Tibial nerve (tissue), 4 donors: ENCODE data around the gene FGF6. TPM values are rescaled to one million over a fixed set of nuclear protein-coding genes. Genes with fewer than 3 reads are reported as not detected.

Source experiments
- DNase-seq, 2 donors: peaks; one replicate each; pipeline ENCODE4 v3.0.0-alpha.2; 2019; ENCODE audit warnings: low spot score in 2 of 2
- H3K27ac ChIP-seq, 4 donors: fragments of 200-600 bp; sonication (generic) in 3 of 4; one replicate each; pipeline ENCODE4 v1.5.1; 2017 to 2019; ENCODE audit warnings: mild to moderate bottlenecking in 1 of 4
- H3K27me3 ChIP-seq, 2 donors: fragments of 200-600 bp; sonication (generic) in 1 of 2; one replicate each; pipeline versions ENCODE4 v1.5.1 to v1.6.0; 2017 to 2019
- H3K36me3 ChIP-seq, 3 donors: fragments of 200-600 bp; sonication (generic); one replicate each; pipeline ENCODE4 v1.5.1; 2018 to 2019
- H3K4me1 ChIP-seq, 4 donors: fragments of 200-600 bp; sonication (generic) in 3 of 4; one replicate each; pipeline ENCODE4 v1.5.1; 2017 to 2019
- H3K4me3 ChIP-seq, 4 donors: fragments of 200-600 bp; sonication (generic) in 3 of 4; one replicate each; pipeline ENCODE4 v1.5.1; 2017 to 2019; ENCODE audit warnings: mild to moderate bottlenecking in 1 of 4, moderate library complexity in 1 of 4
- H3K9me3 ChIP-seq, 4 donors: fragments of 200-600 bp; sonication (generic) in 3 of 4; one replicate each; pipeline ENCODE4 v1.5.1; 2017 to 2019
- EP300 ChIP-seq, 2 donors: sonication (generic); formaldehyde crosslinking; IDR thresholded peaks; one replicate each; pipeline ENCODE4 v1.6.1; 2017; ENCODE audit warnings: antibody characterized with exemption in 2 of 2, mild to moderate bottlenecking in 1 of 2
- POLR2A ChIP-seq, 2 donors: fragments of 450-650 bp; IDR thresholded peaks; one replicate each; pipeline ENCODE4 v1.6.1; 2017; ENCODE audit warnings: antibody characterized with exemption in 2 of 2, mild to moderate bottlenecking in 2 of 2, moderate library complexity in 2 of 2
- WGBS, 2 donors: methylation state at CpG; one replicate each; pipeline ENCODE4 v1.1.5; 2018; 5-methylcytosine and 5-hydroxymethylcytosine counted together
- total RNA-seq, 4 donors: library from RNA; depleted of rRNA; stranded (reverse); fragments of >200 nt; gene quantifications; one replicate each; pipeline ENCODE4 v1.1.0, GENCODE V29; 2016
- TF ChIP-seq, protein P1 (sequence below), 5 experiments: fragments of 200-600 bp in 3 of 5; fragments of 450-650 bp in 2 of 5; sonication (generic) in 3 of 5; IDR thresholded peaks; one replicate each; pipeline ENCODE4 v1.5.1; 2016 to 2019; ENCODE audit warnings: antibody characterized with exemption in 5 of 5, mild to moderate bottlenecking in 3 of 5, moderate library complexity in 2 of 5

Gene FGF6
- total RNA-seq, 4 donors from 2014 or later: not detected

DNA sequence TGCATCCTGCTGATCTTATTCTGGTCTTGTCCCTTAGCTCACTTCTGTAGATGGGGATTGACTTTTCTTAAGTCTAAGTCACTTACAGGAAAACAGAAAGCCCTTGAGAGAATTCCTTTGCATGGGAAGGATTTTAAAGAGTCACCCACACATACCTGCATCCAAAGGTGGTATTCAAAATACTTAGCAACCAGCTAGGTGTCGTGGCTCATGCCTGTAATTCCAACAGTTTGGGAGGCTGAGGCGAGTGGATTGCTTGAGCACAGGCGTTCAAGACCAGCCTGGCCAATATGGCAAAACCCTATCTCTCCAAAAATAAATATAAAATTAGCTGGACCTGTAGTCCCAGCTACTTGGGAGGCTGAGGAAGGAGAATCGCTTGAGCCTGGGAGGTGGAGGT, 14.2 kb downstream of the FGF6 start:
- no peaks in the 10 kb centered on the region for H3K9me3 ChIP-seq
- no peaks in the 10 kb centered on the region for H3K36me3 ChIP-seq
- no peaks in the 10 kb centered on the region for H3K27me3 ChIP-seq
- H3K4me3 ChIP-seq: no peak overlapping the region
- DNase-seq: no peak
- H3K27ac ChIP-seq: no peak overlapping the region
- no peaks in the 10 kb centered on the region for H3K4me1 ChIP-seq
- TF ChIP-seq POLR2A (IDR thresholded peaks at IDR 0.05): no peak
- TF ChIP-seq, protein P1, sequence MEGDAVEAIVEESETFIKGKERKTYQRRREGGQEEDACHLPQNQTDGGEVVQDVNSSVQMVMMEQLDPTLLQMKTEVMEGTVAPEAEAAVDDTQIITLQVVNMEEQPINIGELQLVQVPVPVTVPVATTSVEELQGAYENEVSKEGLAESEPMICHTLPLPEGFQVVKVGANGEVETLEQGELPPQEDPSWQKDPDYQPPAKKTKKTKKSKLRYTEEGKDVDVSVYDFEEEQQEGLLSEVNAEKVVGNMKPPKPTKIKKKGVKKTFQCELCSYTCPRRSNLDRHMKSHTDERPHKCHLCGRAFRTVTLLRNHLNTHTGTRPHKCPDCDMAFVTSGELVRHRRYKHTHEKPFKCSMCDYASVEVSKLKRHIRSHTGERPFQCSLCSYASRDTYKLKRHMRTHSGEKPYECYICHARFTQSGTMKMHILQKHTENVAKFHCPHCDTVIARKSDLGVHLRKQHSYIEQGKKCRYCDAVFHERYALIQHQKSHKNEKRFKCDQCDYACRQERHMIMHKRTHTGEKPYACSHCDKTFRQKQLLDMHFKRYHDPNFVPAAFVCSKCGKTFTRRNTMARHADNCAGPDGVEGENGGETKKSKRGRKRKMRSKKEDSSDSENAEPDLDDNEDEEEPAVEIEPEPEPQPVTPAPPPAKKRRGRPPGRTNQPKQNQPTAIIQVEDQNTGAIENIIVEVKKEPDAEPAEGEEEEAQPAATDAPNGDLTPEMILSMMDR (IDR thresholded peaks at IDR 0.05): no peak
- no peak for TF ChIP-seq EP300 (IDR thresholded peaks at IDR 0.05)
- WGBS, 2 donors: 84 to 87% methylated on average over 4 of the region's 4 CpGs

DNA sequence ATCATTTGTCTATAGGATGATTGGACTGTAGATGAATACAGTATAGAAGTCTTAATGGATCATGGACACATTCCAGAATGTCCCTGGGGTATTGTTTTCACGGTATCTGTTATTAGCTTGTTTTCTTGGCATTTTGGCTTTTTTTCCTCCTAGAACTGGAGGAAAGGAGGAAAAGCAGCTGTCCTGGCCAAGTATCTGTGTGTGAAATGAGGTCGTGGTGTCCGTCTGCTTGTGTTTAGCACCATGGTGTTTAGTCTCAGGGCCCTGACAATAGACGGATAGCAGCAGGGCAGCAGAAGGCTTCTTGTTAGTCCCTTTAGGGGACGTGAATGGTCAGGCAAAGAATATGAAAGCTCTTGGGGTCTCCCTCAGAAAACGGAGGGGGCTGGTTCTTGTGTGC, 21.2 kb downstream of the FGF6 start:
- Histone ChIP-seq H3K4me3 (no peak overlapping the region), H3K36me3 (no peaks in the 10 kb centered on the region), H3K27me3 (no peaks in the 10 kb centered on the region), H3K4me1 (no peaks in the 10 kb centered on the region), H3K9me3 (no peaks in the 10 kb centered on the region), H3K27ac (no peak overlapping the region)
- WGBS, 2 donors: 39 to 49% methylated on average over 6 of the region's 6 CpGs
- TF ChIP-seq EP300 (IDR thresholded peaks at IDR 0.05) (no peak), POLR2A (IDR thresholded peaks at IDR 0.05) (no peak)
- TF ChIP-seq, protein P1 (IDR thresholded peaks at IDR 0.05): no peak
- no peak for DNase-seq

DNA sequence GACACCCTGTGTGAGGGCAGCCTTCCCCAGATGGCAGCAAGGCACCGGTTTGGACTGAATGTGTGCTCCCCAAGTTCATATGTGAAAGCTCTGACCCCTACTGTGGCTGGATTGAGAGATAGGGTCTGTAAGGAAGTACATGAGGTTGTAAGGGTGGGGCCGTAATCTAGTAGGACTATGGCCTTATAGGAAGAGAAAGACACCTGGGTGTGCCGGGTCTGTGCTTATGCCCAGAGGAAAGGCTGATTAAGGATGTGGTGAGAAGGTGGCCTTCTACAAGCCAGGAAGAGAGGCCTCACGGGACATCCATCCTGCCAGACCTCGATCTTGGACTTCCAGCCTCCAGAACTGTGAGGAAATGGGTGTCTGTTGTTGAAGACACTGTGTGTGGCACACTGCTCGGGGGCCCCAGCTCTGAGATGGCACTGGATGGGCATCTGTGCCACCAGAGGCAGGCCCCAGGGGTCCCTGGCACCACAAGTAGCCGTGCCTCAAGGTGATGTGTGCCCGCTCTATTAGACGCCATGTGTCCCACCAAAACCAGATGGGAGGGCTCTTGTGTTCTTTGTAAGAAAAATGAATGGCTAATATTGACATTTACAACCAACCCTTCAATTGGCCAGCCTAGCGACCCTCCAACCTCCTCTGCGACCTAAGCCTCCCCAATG, 22.0 kb downstream of the FGF6 start:
- no peaks in the 10 kb centered on the region for H3K4me1 ChIP-seq
- H3K9me3 ChIP-seq: no peaks in the 10 kb centered on the region
- no peak overlapping the region for H3K4me3 ChIP-seq
- H3K27me3 ChIP-seq: no peaks in the 10 kb centered on the region
- no peak overlapping the region for H3K27ac ChIP-seq
- WGBS, 2 donors: 84 to 88% methylated on average over 11 of the region's 11 CpGs
- no peak for TF ChIP-seq POLR2A (IDR thresholded peaks at IDR 0.05)
- TF ChIP-seq, protein P1 (IDR thresholded peaks at IDR 0.05): no peak
- TF ChIP-seq EP300 (IDR thresholded peaks at IDR 0.05): no peak
- H3K36me3 ChIP-seq: no peaks in the 10 kb centered on the region
- DNase-seq: no peak

DNA sequence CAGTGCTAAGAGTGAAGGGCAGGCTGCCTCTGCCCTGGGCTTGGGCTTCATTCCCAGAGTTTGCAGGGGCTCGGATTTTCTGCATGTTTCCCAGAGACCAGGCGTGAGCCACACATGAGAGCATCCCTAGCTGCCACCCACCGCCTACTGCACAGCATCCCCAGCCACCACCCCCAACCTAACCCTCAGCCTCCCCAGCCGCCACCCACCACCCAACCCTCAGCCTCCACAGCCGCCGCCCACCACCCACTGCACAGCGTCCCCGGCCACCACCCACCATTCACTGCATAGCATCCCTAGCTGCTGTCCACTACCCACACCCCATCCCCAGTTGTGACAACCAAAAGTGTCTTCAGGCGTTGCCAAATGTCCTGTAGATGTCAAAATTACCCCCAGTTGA, 22.6 kb downstream of the FGF6 start:
- Histone ChIP-seq H3K4me1 (no peaks in the 10 kb centered on the region), H3K9me3 (no peaks in the 10 kb centered on the region), H3K4me3 (no peak overlapping the region), H3K36me3 (no peaks in the 10 kb centered on the region), H3K27ac (no peak overlapping the region), H3K27me3 (peaks cover 0 to 1% of the 10 kb centered on the region in 2 donors)
- no peak for DNase-seq
- TF ChIP-seq POLR2A (IDR thresholded peaks at IDR 0.05): no peak
- no peak for TF ChIP-seq EP300 (IDR thresholded peaks at IDR 0.05)
- 91 to 92% methylated on average over 9 of the region's 9 CpGs for WGBS, 2 donors

DNA sequence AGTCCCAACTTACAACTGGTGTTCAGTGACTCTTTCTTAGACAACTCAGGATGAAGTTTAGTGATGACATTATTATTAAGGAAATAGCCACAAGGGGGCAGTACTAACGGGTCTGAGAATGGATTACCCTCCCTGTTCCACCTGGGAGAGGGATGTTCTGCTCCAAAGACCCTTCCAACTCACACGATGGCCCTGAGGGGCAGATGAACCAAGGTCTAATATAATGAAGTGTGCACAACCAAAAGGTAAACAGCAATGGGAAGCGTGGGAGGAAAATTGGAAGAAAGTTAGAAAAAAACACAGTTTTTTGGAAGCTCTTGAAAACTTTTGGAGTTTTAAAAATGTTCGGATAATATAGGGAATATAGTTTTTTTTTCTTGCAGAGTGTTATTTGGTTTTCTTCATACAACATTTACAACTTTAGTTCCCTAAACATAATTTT, 24.0 kb downstream of the FGF6 start:
- Histone ChIP-seq H3K4me3 (no peak overlapping the region), H3K36me3 (no peaks in the 10 kb centered on the region), H3K27me3 (peaks cover 0 to 13% of the 10 kb centered on the region in 2 donors), H3K9me3 (no peaks in the 10 kb centered on the region), H3K27ac (no peak overlapping the region), H3K4me1 (no peaks in the 10 kb centered on the region)
- WGBS, 2 donors: 25 to 29% methylated on average over 4 of the region's 4 CpGs
- TF ChIP-seq, protein P1 (IDR thresholded peaks at IDR 0.05): peak; percentile 33 to 40 (median 36)
- no peak for TF ChIP-seq POLR2A (IDR thresholded peaks at IDR 0.05)
- DNase-seq: peak in 1 of 2 donors; percentile 26
